Stimulated activated CD8-positive, alpha-beta memory T cell treated with anti-CD3 and anti-CD28 coated beads, Interleukin-15, amount 100 ng/mL, for 1 hour (primary cell): ENCODE results near the gene OR2AE1.
"Not testable (repeated sequence)": the region's sequence is repeated elsewhere in the genome, so short reads cannot be mapped to it uniquely, and the experiment has no call there.

ENCODE experiments used
- DNase-seq: peaks from one replicate; pipeline ENCODE4 v3.0.0-alpha.2; 2020; ENCODE audit warnings: low read depth

The OR2AE1 gene, protein sequence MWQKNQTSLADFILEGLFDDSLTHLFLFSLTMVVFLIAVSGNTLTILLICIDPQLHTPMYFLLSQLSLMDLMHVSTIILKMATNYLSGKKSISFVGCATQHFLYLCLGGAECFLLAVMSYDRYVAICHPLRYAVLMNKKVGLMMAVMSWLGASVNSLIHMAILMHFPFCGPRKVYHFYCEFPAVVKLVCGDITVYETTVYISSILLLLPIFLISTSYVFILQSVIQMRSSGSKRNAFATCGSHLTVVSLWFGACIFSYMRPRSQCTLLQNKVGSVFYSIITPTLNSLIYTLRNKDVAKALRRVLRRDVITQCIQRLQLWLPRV

DNA sequence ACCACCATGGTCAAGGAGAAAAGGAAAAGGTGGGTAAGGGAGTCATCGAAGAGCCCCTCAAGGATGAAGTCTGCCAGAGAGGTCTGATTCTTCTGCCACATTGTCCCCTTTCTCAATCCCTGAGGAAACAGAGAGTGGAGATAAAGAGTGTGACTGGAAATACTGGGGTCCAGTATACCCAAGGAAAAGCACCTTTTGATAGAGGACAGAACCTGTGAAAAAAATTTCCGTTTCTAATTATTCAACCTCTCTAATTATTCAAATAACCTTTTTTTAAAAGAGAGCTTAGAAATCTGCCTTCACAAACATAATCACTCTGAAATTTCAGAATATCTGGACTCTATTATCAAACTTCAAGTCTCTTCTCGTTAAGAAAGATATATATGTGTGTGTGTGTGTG lies at the start of gene OR2AE1:
TSS of gene OR2AE1 (minus strand) at position 101 of the 400 bp plus-strand sequence. CDS start at position 101, 0 bp downstream.
- DNase-seq, result no peak

DNA sequence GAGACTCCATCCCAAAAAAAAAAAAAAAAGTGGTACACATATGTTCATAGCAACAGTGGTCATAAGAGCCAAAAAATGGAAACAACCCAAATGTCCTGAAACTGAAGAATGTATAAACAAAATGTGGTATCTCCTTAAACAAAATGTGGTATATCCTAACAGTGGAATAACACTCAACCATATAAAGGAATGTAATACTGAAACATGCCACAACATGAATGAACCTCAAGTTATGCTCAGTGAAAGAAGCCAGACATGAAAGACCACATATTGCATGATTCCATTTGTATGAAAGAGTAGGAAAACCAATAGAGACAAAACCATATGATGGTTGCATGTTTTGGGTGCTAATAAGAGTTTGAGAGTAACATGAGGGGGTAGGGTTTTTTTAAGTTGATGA lies 49.5 kb upstream of the OR2AE1 start:
- DNase-seq, result no peak

DNA sequence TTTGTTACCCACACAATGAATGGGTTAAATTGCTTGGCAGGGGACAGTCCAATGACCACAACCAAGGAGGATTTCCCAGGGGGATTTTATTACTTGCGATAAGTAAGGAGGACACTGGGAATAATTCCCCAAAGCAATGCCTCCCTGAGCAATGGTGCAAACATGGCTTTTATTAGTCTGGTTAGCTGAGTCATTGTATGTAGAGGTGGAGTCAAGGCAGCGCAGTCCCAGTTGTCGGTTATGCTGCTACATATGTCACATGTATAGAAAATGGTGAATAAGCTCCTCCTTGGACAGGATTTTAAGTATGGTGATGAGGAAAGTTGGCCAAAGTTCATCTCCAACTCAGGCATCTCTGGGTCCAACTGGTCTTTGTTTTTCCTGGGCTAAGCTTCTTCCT lies 46.4 kb upstream of the OR2AE1 start:
- DNase-seq, result no peak

DNA sequence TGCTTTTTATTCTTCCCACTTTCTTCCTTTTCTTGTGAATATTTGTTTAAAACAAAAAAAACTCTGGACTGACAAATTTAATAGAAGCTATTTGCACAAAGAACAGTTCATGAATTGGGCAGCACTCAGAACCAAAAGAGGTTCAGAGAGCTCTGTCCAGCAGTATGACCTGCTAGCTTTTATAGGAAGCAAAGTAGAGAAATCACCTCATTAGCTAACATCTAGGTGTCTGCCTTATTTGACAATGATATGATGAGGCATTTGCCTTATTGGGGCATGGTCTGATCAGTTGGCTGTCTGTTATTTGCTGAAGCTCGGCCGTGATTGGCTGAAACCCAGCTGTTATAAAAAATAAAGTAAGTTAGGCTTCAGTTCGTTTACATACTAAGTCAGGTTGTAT lies 43.3 kb upstream of the OR2AE1 start:
- DNase-seq, result no peak

DNA sequence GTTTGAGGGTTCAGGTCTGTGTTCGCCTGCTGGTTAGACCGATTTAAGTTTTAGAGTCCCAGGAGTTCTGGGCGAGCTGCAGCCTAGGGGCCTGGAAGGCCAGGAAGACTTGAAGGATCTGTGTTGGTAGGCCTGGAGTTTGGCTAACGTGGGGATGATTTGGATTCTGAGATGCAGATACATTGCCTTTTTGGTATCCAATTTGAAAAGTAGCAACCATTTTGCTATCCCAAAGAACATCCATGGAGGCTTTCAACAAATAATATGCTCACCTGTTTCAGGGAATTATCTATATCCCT lies 42.9 kb upstream of the OR2AE1 start:
- no peak for DNase-seq

DNA sequence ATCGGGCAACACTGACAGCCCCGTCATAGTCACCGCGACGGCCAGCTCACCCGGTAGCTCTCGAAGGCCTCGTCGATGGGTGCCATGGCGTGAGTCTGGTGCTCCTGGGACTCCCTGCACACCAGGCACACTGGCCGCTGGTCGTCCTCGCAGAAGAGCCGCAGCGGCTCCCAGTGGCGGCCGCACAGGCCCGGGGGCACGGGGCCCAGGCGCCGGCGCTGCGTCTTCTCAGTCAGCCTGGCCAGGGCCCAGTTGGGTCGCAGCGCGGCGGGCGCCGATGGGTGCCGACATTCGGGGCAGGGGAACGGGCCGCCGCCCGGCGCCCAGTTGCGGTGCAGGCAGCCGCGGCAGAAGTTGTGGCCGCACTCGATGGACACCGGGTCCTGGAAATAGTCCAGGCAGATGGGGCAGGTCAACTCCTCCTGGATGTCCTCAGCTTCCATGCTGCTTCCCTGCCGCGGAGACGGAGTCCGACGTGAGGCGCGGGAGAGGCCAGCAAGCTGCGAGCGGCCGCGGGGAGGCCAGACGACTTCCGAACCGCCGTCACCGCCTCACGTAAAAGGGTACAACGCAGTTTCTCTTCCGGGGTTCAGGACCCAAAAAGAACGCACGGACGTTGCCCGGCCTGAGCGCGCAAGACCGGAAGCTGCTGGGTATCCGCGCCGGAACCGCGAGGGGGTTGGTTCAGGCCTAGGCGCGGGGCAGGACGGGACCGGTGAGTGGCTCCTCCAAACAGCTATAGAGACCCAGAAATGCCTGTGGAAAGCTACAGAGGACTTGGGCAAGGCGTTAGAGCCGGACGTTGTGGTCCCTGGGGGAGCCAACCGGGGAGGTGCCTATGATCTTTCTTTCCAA lies 42.4 kb upstream of the OR2AE1 start, which contains the start of gene TRIM4:
TSS of gene TRIM4 (minus strand) at position 572 of the 855 bp plus-strand sequence. CDS start at position 443, 129 bp downstream.
- DNase-seq, result peak; percentile 71

DNA sequence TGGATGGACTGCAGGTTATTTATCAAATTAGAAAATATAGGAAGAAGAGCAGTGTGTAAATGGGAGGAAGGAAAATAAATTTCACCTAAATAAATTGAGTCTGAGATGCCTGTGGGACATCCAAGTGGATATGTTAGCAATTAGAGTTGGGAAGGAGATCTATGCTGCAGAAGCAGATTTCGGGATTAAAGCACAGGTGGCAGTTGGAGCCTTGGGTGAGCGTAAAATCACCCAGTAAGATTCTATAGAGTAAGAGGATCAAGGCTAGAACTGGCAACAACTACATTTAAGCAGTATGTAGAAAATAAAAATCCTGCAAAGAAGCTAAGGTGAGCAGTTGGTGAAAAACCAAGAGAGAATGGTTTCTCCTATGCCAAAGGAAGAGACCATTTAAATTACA lies 34.1 kb upstream of the OR2AE1 start:
- no peak for DNase-seq

DNA sequence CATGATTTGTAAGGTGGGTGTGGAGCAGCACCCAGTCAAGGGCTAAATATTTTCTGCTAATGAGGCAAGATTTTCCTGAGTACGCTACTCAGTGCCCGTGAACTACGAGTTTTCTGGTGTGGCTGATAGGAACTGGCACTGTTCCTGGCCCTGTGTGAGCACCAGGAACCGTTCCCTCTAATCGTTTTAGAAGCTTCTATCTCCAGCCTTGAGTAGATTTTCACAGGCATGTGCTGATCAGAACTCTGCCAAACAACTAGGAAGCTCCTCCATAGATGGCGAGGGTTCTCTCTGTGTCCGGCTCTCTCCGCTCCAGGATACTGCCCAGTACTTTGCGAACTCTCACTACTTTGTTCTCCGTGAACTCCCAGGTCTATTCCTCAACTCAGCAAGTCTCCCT lies 24.7 kb upstream of the OR2AE1 start:
- no peak for DNase-seq

DNA sequence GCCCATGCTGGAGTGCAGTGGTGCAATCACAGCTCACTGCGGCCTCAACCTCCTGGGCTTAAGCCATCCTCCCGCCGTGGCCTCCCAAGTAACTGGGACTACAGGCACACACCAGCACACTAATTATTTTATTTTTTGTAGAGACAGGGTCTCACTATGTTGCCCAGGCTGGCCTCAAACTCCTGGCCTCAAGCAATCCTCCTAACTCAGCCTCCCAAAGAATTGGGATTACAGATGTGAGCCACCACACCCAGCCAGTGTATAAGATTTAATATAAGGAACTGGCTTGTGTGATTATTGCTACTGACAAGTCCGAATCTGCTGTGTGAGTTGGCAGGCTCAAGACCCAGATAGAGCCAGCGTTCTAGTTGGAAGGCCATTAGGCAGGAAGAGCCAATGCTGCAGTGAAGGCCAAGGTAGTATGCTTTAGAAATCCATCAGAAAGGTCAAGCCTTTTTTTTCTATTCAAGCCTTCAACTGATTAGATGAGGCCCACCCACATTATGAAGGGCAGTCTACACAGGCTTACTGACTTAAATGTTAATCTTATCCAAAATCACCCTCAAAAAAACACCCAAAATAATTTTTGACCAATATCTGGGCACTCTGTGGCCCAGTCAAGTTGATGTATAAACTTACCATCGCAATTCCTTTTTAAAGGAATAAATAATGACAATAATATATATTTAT lies 23.1 kb upstream of the OR2AE1 start:
- no peak for DNase-seq

DNA sequence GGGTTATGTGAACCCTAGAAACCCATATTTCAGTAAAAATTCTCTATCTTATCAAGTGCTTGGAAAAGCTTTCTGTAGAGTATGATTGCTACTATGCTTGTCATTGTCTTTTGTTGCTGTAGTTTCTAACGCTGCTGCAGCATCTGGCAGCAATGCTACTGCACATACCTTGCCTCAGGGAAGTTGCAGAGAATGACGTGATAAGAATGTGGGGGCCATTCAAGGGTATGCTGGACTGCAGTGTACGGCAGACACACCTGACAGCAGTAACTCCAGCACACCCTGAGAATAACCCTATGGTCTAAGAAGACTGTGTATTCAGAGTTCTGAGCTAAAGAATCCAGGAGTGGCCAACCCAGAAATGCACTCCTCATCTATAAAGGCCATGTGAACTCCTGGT lies 22.0 kb upstream of the OR2AE1 start:
- no peak for DNase-seq

DNA sequence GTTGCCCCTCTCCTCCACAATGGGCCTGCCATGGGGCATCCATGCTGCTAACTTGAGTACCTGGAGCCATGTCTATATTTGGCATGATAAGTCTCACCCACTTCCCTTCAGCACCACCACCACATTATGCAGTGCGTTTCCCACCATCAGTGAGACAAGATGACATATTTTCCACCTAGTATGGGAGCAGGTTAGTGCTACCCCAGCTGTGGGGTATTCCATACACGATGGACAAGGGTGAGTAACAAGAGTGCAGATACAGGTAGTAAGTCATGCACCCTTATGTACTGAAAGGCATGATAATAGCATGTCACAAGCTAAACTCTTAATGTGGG lies 21.2 kb upstream of the OR2AE1 start:
- no peak for DNase-seq

DNA sequence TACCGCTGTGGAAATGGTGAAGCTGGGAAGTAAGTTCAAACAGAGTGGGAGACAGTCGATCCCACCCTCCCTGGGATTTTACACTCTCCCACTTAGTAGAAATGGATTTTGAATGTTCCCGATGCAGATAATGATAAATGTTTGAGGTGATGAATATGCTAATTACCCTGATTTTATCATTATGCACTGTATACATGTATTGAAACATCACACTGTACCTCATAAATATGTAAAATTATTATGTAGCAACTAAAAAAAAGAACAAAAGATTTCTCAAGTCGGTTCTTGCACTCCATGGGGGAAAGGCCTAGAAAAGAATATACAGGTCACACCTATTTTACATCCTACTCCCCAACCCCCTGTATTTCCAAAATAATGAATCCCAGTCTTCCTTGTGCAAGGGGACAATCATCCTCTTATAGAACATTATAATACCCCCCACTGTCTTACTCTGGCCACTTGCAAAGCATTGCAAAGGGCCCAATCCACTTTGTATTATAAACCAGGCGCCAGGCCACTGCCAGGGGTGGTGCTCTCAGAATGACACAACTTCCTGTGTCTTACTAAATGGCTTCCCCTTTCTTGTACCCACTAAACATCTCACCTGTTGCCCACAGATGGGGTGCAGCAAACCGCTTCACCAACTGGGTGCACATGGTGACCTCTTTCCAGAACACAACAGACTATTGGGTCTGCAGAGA lies 20.6 kb upstream of the OR2AE1 start:
- DNase-seq, result no peak

DNA sequence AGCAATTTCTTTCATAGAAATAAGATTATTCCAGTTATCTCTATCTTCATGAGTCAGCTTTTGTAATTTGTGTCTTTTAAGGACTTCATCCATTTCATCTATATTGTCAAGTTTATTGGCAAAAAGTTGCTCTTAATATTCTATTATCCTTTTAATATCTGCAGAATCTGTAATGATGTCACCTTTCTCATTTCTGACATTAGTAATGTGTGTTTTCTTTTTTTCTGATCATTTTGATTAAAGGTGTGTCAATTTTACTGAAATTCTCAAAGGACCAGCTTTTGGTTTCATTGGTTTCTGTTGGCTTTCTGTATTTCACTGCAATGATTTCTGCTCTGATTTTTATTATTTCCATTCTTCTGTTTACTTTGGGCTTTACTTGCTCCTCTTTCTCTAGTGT lies 17.9 kb upstream of the OR2AE1 start:
- DNase-seq, result no peak

DNA sequence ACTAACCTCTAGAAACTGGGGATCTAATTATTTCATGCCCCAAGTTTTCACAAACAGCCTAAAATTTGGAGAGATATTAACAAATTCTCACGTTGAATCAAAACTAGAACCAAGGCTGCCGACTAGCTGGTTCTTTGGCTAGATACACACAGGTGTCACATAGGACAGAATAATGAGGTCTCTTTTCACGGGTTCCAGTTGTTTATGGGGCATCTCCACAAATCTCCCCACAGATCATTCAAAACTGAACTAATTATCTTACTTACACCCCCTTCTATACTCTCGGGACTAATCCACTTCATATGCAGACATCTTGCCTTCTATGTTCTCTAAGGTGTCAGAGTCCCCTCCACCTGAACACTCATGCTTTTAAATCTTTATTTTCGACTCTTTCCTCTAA lies 16.4 kb upstream of the OR2AE1 start:
- DNase-seq, result no peak

DNA sequence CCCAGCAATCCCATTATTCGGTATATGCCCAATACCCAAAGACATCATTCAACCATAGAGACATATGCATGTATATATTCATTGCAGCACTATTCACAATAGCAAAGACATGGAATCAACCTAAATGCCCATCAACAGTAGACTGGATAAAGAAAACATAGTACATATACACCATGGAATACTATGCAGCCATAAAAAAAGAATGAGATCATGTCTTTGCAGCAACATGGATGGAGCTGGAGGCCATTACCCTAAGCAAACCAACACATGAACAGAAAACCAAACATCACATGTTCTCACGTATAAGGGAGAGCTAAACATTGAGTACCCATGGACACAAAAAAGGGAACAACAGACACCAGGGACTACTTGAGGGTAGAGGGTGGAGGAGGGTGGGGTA lies 13.5 kb upstream of the OR2AE1 start:
- DNase-seq, result not testable (repeated sequence)

DNA sequence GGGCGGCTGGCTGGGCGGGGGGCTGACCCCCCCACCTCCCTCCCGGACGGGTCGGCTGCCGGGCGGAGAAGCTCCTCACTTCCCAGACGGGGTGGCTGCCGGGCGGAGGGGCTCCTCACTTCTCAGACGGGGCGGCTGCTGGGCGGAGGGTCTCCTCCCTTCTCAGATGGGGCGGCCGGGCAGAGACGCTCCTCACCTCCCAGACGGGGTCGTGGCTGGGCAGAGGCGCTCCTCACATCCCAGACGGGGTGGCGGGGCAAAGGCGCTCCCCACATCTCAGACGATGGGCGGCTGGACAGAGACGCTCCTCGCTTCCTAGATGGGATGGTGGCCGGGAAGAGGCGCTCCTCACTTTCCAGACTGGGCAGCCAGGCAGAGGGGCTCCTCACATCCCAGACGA lies 11.5 kb upstream of the OR2AE1 start:
- DNase-seq, result not testable (repeated sequence)

DNA sequence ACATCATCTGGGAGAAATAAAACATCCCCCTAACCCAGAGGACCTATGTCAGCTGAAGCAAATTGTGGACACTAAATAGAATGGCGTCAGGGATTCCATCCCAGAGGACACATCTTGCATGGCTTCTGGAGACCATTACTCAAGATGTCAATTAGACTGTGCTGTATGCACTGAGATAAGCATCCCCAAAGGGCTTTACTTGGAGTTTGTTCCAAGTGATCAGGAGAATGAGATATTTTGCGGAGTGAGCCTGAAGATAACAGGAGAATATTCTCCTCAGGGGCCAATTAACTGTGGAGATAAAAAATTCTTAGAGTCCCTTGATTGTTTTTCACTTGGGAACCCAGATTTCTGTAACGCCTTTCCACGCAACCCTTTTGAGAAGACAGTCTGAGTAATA lies 4.5 kb upstream of the OR2AE1 start:
- DNase-seq, result no peak

DNA sequence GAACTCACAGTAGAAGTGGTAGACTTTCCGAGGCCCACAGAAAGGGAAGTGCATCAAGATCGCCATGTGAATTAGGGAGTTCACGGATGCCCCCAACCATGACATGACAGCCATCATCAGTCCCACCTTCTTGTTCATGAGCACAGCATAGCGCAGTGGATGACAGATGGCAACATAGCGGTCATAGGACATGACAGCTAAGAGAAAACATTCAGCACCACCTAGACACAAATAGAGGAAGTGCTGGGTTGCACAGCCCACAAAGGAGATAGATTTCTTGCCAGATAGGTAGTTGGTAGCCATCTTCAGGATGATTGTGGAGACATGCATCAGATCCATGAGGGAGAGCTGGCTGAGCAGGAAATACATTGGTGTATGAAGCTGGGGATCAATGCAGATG lies 342 bp downstream of the OR2AE1 start:
- DNase-seq, result no peak

DNA sequence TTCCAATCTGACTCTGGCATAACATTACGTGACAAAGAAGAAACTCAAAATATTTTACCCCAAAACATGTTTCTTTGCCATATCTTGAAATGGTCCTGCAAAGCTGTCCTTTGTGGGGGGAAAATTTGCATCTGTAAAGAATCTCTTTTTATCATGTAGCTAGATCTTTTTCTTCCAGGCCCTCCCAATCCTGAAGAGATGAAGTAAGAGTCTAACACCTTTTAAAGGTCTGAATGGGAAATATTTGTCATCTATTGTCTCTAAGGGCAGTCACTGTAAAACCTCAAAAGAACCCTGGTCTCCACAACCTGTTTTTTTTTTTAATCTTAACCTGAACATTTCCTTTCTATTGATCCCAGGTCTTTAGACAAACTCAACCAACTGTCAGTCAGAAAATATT lies 8.6 kb downstream of the OR2AE1 start:
- no peak for DNase-seq

DNA sequence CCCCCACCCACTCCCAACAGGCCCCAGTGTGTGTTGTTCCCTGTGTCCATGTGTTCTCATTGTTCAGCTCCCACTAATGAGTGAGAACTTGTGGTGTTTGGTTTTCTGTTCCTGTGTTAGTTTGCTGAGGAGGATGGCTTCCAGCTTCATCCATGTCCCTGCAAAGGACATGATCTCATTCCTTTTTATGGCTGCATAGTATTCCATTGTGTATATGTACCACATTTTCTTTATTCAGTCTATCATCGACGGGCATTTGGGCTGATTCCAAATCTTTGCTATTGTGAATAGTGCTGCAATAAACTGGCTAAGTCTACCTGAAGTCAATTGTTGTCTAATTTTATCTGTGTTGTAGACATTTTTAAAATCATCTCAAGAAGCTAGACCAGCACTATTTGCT lies 9.4 kb downstream of the OR2AE1 start:
- DNase-seq, result not testable (repeated sequence)

DNA sequence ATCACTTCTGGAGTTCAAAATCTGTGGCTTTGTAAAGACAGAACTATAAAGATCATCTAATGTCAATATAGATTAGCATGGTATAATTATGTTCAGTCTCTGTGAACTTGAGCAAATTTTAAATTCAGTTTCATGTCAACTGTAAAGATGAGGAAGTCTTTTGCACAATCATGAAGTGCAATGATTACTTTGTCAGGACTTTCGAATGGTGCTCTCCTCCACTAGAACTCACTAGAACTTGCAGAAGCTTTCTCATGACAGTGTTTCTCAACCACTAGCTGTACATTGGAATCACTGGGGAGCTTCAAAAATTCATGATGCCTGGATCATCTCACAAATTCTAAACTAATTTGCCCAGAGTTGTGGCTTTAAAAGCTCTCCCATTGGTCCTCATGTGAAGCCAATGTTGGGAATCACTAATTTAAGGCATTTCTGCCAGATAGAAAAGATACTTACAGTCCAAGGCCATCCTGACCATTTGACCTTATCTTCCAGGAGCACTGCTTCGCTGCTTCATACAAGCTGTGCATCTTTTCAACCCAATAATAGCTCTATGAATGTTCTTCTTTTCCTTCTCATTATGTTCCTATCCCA lies 12.9 kb downstream of the OR2AE1 start:
- no peak for DNase-seq
